IMR-90 (cell line): ENCODE data around the gene FAM171A1. TPM values are rescaled to one million over a fixed set of nuclear protein-coding genes. Genes with fewer than 3 reads are reported as not detected.

Experiments used
- ATAC-seq: fragments of 200-7000 bp; cut with Tn5 transposase; 2 replicates; pipeline ENCODE4 v1.9.1; 2020; ENCODE audit warnings: low read depth, mild to moderate bottlenecking, moderate library complexity
- BruUV-seq: library from RNA; stranded (reverse); fragments of 400-500 nt; replicated peaks from 2 replicates; lab custom pipeline; 2021; lab: Mats Ljungman, UMichigan
- CTCF ChIA-PET: fragments of 300-600 bp; formaldehyde crosslinking; extraction: SDS; loops from one replicate; lab custom pipeline; 2021; ENCODE audit warnings: antibody characterized with exemption; lab: Yijun Ruan, JAX
- POLR2A ChIA-PET: fragments of 300-600 bp; sonication (Branson Sonifier 250); formaldehyde crosslinking; loops from one replicate; lab custom pipeline; 2022; ENCODE audit warnings: antibody characterized with exemption; ENCODE audit not compliant: unreplicated experiment; lab: Charles Lee
- DNase-seq: peaks from one replicate; pipeline ENCODE4 v3.0.0; 2013
- H2AFZ ChIP-seq: replicated peaks from 2 replicates; pipeline ENCODE3; 2013; ENCODE audit warnings: low read length, mild to moderate bottlenecking; ENCODE audit not compliant: poor library complexity
- H2AK5ac ChIP-seq: 2 replicates; pipeline ENCODE4 v1.6.1; 2013; ENCODE audit warnings: low read depth, low read length, inconsistent platforms
- H2AK9ac ChIP-seq: replicated peaks from 2 replicates; pipeline ENCODE3; 2013; ENCODE audit warnings: mild to moderate bottlenecking, low read depth, low read length, moderate library complexity; ENCODE audit not compliant: poor library complexity
- H2BK120ac ChIP-seq: 2 replicates; pipeline ENCODE4 v1.6.1; 2013; ENCODE audit warnings: low read depth, low read length, inconsistent platforms
- H2BK15ac ChIP-seq: 3 replicates; pipeline ENCODE4 v1.6.1; 2013; ENCODE audit warnings: low read depth, low read length, inconsistent platforms
- H2BK20ac ChIP-seq: 2 replicates; pipeline ENCODE4 v1.6.1; 2013; ENCODE audit warnings: low read depth, mild to moderate bottlenecking, inconsistent platforms, low read length, moderate library complexity
- H2BK5ac ChIP-seq: 2 replicates; pipeline ENCODE4 v1.6.1; 2013; ENCODE audit warnings: mild to moderate bottlenecking, low read depth, low read length, inconsistent platforms; ENCODE audit not compliant: poor library complexity, severe bottlenecking
- H3K14ac ChIP-seq: replicated peaks from 2 replicates; pipeline ENCODE4 v1.6.1; 2013; ENCODE audit warnings: low read depth, low read length, inconsistent platforms
- H3K18ac ChIP-seq: 2 replicates; pipeline ENCODE4 v1.6.1; 2013; ENCODE audit warnings: low read depth, low read length, control low read depth
- H3K23ac ChIP-seq: 2 replicates; pipeline ENCODE4 v1.6.1; 2013; ENCODE audit warnings: low read depth, low read length, inconsistent platforms
- H3K27ac ChIP-seq: 2 replicates; pipeline ENCODE4 v1.5.1; 2013; ENCODE audit warnings: mild to moderate bottlenecking, control low read depth, low read length; ENCODE audit not compliant: insufficient read depth
- H3K27me3 ChIP-seq: 2 replicates; pipeline ENCODE4 v1.6.1; 2013; ENCODE audit warnings: low read length; ENCODE audit not compliant: control insufficient read depth, insufficient read depth
- H3K36me3 ChIP-seq: 2 replicates; pipeline ENCODE4 v1.6.1; 2013; ENCODE audit warnings: low read length, mixed read lengths; ENCODE audit not compliant: control insufficient read depth, insufficient read depth
- H3K4ac ChIP-seq: 2 replicates; pipeline ENCODE4 v1.6.1; 2013; ENCODE audit warnings: low read depth, low read length, inconsistent platforms
- H3K4me1 ChIP-seq: 2 replicates; pipeline ENCODE4 v1.6.1; 2013; ENCODE audit warnings: low read length, mixed read lengths; ENCODE audit not compliant: control insufficient read depth, insufficient read depth
- H3K4me2 ChIP-seq: 2 replicates; pipeline ENCODE4 v1.6.1; 2013; ENCODE audit warnings: low read depth, mild to moderate bottlenecking, control low read depth, low read length, moderate library complexity
- H3K4me3 ChIP-seq: 2 replicates; pipeline ENCODE4 v1.5.1; 2013; ENCODE audit warnings: low read depth, mild to moderate bottlenecking, control low read depth, low read length, moderate library complexity; ENCODE audit not compliant: insufficient read depth
- H3K56ac ChIP-seq: 2 replicates; pipeline ENCODE4 v1.6.1; 2013; ENCODE audit warnings: low read length, inconsistent platforms; ENCODE audit not compliant: insufficient read depth; ENCODE audit errors: extremely low read depth
- H3K79me1 ChIP-seq, 2 experiments: 2 replicates each; pipeline ENCODE4 v1.6.1; 2013; ENCODE audit warnings: low read length in 2 of 2, inconsistent platforms in 1 of 2, low read depth in 1 of 2
- H3K9ac ChIP-seq: 2 replicates; pipeline ENCODE4 v1.6.1; 2013; ENCODE audit warnings: low read depth, low read length, control low read depth
- H3K9me1 ChIP-seq: 2 replicates; pipeline ENCODE4 v1.6.1; 2013; ENCODE audit warnings: low read length, inconsistent platforms; ENCODE audit not compliant: insufficient read depth
- H3K9me3 ChIP-seq: 2 replicates; pipeline ENCODE4 v1.6.1; 2013; ENCODE audit warnings: low read length; ENCODE audit not compliant: control insufficient read depth, insufficient read depth
- H4K20me1 ChIP-seq: 2 replicates; pipeline ENCODE4 v1.6.1; 2013; ENCODE audit warnings: low read length, inconsistent platforms; ENCODE audit not compliant: insufficient read depth
- H4K5ac ChIP-seq: 2 replicates; pipeline ENCODE4 v1.6.1; 2013; ENCODE audit warnings: mild to moderate bottlenecking, low read depth, low read length, control low read depth
- H4K8ac ChIP-seq, 2 experiments: 2 replicates each; pipeline ENCODE4 v1.6.1; 2013; ENCODE audit warnings: low read depth in 2 of 2, low read length in 2 of 2, control low read depth in 1 of 2, inconsistent platforms in 1 of 2
- H4K91ac ChIP-seq: 2 replicates; pipeline ENCODE4 v1.6.1; 2013; ENCODE audit warnings: low read depth, low read length, inconsistent platforms; ENCODE audit not compliant: insufficient read depth
- CHD1 ChIP-seq: IDR thresholded peaks from 2 replicates; pipeline ENCODE4 v1.6.1; 2012; ENCODE audit warnings: low read depth, low read length, improper control_type of control experiment
- ELK1 ChIP-seq: fragments of 150-350 bp; IDR thresholded peaks from 2 replicates; pipeline ENCODE4 v1.6.1; 2016; ENCODE audit warnings: low read depth, mild to moderate bottlenecking, low read length, moderate library complexity, borderline replicate concordance
- MAFK ChIP-seq: IDR thresholded peaks from 2 replicates; pipeline ENCODE4 v1.6.1; 2012; ENCODE audit warnings: low read depth, low read length, improper control_type of control experiment
- MAZ ChIP-seq: IDR thresholded peaks from 2 replicates; pipeline ENCODE4 v1.6.1; 2012; ENCODE audit warnings: low read depth, mild to moderate bottlenecking, low read length, improper control_type of control experiment, moderate library complexity, borderline replicate concordance
- WGBS, 2 experiments: methylation state at CpG; one replicate each; pipeline versions ENCODE4 v1.1.5 to v1.1.7; 2013; ENCODE audit warnings: missing lambda C conversion rate in 2 of 2; ENCODE audit not compliant: insufficient read length in 1 of 2; ENCODE audit errors: extremely low coverage in 2 of 2; 5-methylcytosine and 5-hydroxymethylcytosine counted together
- dilution Hi-C: fragments of 300-500 bp; cut with HindIII; formaldehyde crosslinking; loops from one replicate; pipeline ENCODE4 v1.14.3; 2018; ENCODE audit warnings: low sequenced_read_pairs; ENCODE audit not compliant: unreplicated experiment
- in situ Hi-C: fragments of 300-500 bp; cut with MboI; formaldehyde crosslinking; loops from 3 replicates; pipeline ENCODE4 v1.14.3; 2019; ENCODE audit warnings: low sequenced_read_pairs, inconsistent platforms, mixed read lengths
- intact Hi-C: fragments of 100-400 bp; cut with micrococcal nuclease; formaldehyde crosslinking; loops from 2 replicates; pipeline ENCODE4 v1.10.0; 2022
- polyA plus RNA-seq, 3 experiments: library from polyadenylated mRNA; depleted of rRNA; stranded (reverse); fragments of >200 nt; gene quantifications; 2 replicates each; pipeline ENCODE4 v1.2.3, GENCODE V29; 2012; ENCODE audit warnings: low replicate concordance in 1 of 3
- total RNA-seq: library from RNA; depleted of rRNA; stranded (reverse); fragments of >200 nt; gene quantifications from 2 replicates; pipeline ENCODE4 v1.2.3, GENCODE V29; 2012

Gene FAM171A1
- total and polyA plus RNA-seq, 2 of the 4 experiments (the other 2 are of a cell fraction): 20.3 to 30.6 TPM

DNA sequence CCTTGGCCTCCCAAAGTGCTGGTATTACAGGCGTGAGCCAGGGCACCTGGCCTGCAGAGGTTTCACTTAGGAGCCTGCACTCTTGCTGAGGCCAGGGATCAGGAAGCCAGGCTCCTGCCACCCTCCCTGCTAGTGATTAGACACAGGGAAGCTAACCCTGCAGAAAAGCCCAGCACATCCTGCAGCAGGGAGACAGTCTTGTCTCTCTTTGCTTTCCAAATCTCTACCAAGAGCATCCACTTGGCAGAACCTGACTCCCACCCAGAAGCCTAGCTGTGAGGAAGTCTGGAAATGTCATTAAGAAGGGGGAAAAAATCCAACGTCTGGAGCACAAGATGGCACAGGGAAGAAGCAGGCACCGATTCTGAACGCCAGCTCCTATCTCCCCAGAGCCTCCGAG lies 8.0 kb upstream of the FAM171A1 start:
- Histone ChIP-seq H4K20me1 (no peaks in the 10 kb centered on the region), H2BK5ac (no peak overlapping the region), H2BK20ac (no peak overlapping the region), H2BK120ac (no peak overlapping the region), H3K79me1 (no peaks in the 10 kb centered on the region), H3K9ac (no peak overlapping the region), H3K23ac (no peak overlapping the region), H2AK5ac (no peak overlapping the region), H4K8ac (no peak overlapping the region), H3K9me1 (no peaks in the 10 kb centered on the region), H3K4me2 (no peak overlapping the region), H3K4me1 (no peaks in the 10 kb centered on the region), H3K9me3 (no peaks in the 10 kb centered on the region), H4K91ac (no peak overlapping the region), H3K36me3 (no peaks in the 10 kb centered on the region), H3K27ac (no peak overlapping the region), H3K14ac (no peak overlapping the region), H3K4ac (no peak overlapping the region), H3K4me3 (no peak overlapping the region), H3K56ac (no peak overlapping the region), H4K5ac (no peak overlapping the region), H3K27me3 (peaks cover 34% of the 10 kb centered on the region), H3K18ac (no peak overlapping the region), H2AFZ (no peak overlapping the region), H2BK15ac (no peak overlapping the region), H2AK9ac (no peak overlapping the region)
- no CpG with 5 or more reads among the region's 5 CpGs for WGBS, 2 experiments
- POLR2A ChIA-PET: no interaction called here
- TF ChIP-seq MAZ (no peak), MAFK (no peak), CHD1 (no peak), ELK1 (no peak)
- ATAC-seq (no peak), DNase-seq (no peak)
- CTCF ChIA-PET: no interaction called here
- dilution Hi-C loops (no loop called here), intact Hi-C loops (no loop called here), in situ Hi-C loops (no loop called here)
- BruUV-seq: no TSS peak
